HepG2 (cell line): Measurements from ENCODE around the gene RCC1. TPM values are rescaled to one million over a fixed set of nuclear protein-coding genes. Genes with fewer than 3 reads are reported as not detected.
A peak's percentile ranks its signal among the peaks of the same experiment; 100 is the strongest.

ENCODE experiments used
- ATAC-seq: fragments of 200-7000 bp; cut with Tn5 transposase; 3 replicates; pipeline ENCODE4 v1.9.1; 2020; ENCODE audit warnings: mild to moderate bottlenecking, moderate library complexity
- BruUV-seq: library from RNA; stranded (reverse); fragments of 400-500 nt; replicated peaks from 2 replicates; lab custom pipeline; 2021; lab: Mats Ljungman, UMichigan
- CTCF ChIA-PET: fragments of 300-600 bp; formaldehyde crosslinking; extraction: SDS; loops from one replicate; lab custom pipeline; 2021; ENCODE audit warnings: low total read pairs, inconsistent platforms, low intra/inter-chr PET ratio; lab: Yijun Ruan, JAX
- POLR2A ChIA-PET: fragments of 350-600 bp; sonication (Branson Sonifier 250); formaldehyde crosslinking; loops from one replicate; lab custom pipeline; 2020; ENCODE audit warnings: antibody characterized with exemption, inconsistent platforms; lab: Yijun Ruan, JAX
- DNase-seq: peaks from one replicate; pipeline ENCODE4 v3.0.0-alpha.2; 2015; ENCODE audit warnings: low spot score
- FAIRE-seq: peaks from 3 replicates; lab custom pipeline; 2011; peaks lifted over from hg19 to GRCh38; lab: Jason Lieb, UNC
- H2AFZ ChIP-seq: one replicate; pipeline ENCODE4 v1.6.1; 2011; ENCODE audit warnings: low read length, inconsistent platforms
- H3K27ac ChIP-seq: fragments of 300-600 bp; 3 replicates; pipeline ENCODE4 v1.8.0; 2011; ENCODE audit warnings: mixed run types, mild to moderate bottlenecking, mixed read lengths, low read length, inconsistent platforms; ENCODE audit not compliant: insufficient read depth; ENCODE audit errors: extremely low read length
- H3K27me3 ChIP-seq, 2 experiments: fragments of 200-600 bp in 1 of 2; 2 replicates in 1 of 2; 3 replicates in 1 of 2; pipeline versions ENCODE4 v1.6.0 to v1.8.0; 2011; ENCODE audit warnings: low read length in 2 of 2, mild to moderate bottlenecking in 2 of 2, moderate library complexity in 2 of 2, inconsistent platforms in 1 of 2; ENCODE audit not compliant: insufficient read depth in 2 of 2, control insufficient read depth in 1 of 2
- H3K36me3 ChIP-seq, 2 experiments: fragments of 200-600 bp in 1 of 2; replicated peaks in 1 of 2; 2 replicates in 1 of 2; 3 replicates in 1 of 2; pipeline versions ENCODE4 v1.5.1 to v1.8.0; 2011; ENCODE audit warnings: low read length in 2 of 2, inconsistent platforms in 1 of 2; ENCODE audit not compliant: insufficient read depth in 2 of 2, control insufficient read depth in 1 of 2
- H3K4me1 ChIP-seq: 2 replicates; pipeline ENCODE4 v1.5.1; 2012; ENCODE audit warnings: low read length, inconsistent platforms; ENCODE audit not compliant: insufficient read depth
- H3K4me2 ChIP-seq: 2 replicates; pipeline ENCODE4 v1.6.0; 2011; ENCODE audit warnings: low read depth, low read length, inconsistent platforms
- H3K4me3 ChIP-seq, 3 experiments: fragments of 200-600 bp in 1 of 3; sonication (generic), shearing (Covaris generic) in 1 of 3; replicated peaks in 1 of 3; 2 replicates each; pipeline ENCODE4 v1.5.1; 2011 to 2016; ENCODE audit warnings: low read length in 3 of 3, inconsistent platforms in 2 of 3, low read depth in 2 of 3, mild to moderate bottlenecking in 2 of 3, control low read depth in 1 of 3, mixed read lengths in 1 of 3; ENCODE audit not compliant: insufficient read depth in 1 of 3
- H3K79me2 ChIP-seq: one replicate; pipeline ENCODE4 v1.6.1; 2011; ENCODE audit warnings: low read length, inconsistent platforms; ENCODE audit not compliant: insufficient read depth
- H3K9ac ChIP-seq: 2 replicates; pipeline ENCODE4 v1.6.0; 2011; ENCODE audit warnings: mild to moderate bottlenecking, low read depth, low read length, inconsistent platforms; ENCODE audit not compliant: insufficient read depth
- H3K9me3 ChIP-seq: 2 replicates; pipeline ENCODE4 v1.5.1; 2012; ENCODE audit warnings: mild to moderate bottlenecking, low read length
- H4K20me1 ChIP-seq: 2 replicates; pipeline ENCODE4 v1.6.0; 2011; ENCODE audit warnings: inconsistent platforms, mild to moderate bottlenecking, low read length, moderate library complexity; ENCODE audit not compliant: insufficient read depth
- AKNA ChIP-seq: sonication (generic); formaldehyde crosslinking; IDR thresholded peaks from 2 replicates; pipeline ENCODE4 v1.4.0; 2020; ENCODE audit warnings: missing genetic modification reagents, borderline replicate concordance
- ATF7-NPFF ChIP-seq: sonication (generic); formaldehyde crosslinking; IDR thresholded peaks from 2 replicates; pipeline ENCODE4 v1.8.1; 2023; ENCODE audit warnings: mild to moderate bottlenecking, low read depth, missing genetic modification reagents, moderate library complexity
- BHLHE40 ChIP-seq: IDR thresholded peaks from 2 replicates; pipeline ENCODE4 v1.6.1; 2011; ENCODE audit warnings: low read length, improper control_type of control experiment
- BRD4 ChIP-seq: sonication (generic); formaldehyde crosslinking; IDR thresholded peaks from 2 replicates; pipeline ENCODE4 v1.4.0; 2020; ENCODE audit warnings: missing genetic modification reagents
- CC2D1A ChIP-seq: sonication (generic); formaldehyde crosslinking; IDR thresholded peaks from 2 replicates; pipeline ENCODE4 v1.8.1; 2023; ENCODE audit warnings: mild to moderate bottlenecking, missing genetic modification reagents
- MTA1 ChIP-seq: sonication (generic); formaldehyde crosslinking; IDR thresholded peaks from 2 replicates; pipeline ENCODE4 v1.4.0; 2020; ENCODE audit warnings: missing genetic modification reagents, mild to moderate bottlenecking, borderline replicate concordance
- NCOA1 ChIP-seq: sonication (generic); formaldehyde crosslinking; IDR thresholded peaks from 2 replicates; pipeline ENCODE4 v1.9.0; 2021; ENCODE audit warnings: missing genetic modification reagents
- PHB2 ChIP-seq: fragments of 450-650 bp; IDR thresholded peaks from 2 replicates; pipeline ENCODE4 v1.6.1; 2018; ENCODE audit not compliant: partially characterized antibody
- RAD51 ChIP-seq: fragments of 450-650 bp; IDR thresholded peaks from 2 replicates; pipeline ENCODE4 v1.6.1; 2016; ENCODE audit warnings: borderline replicate concordance
- SP4 ChIP-seq: sonication (generic); formaldehyde crosslinking; IDR thresholded peaks from 2 replicates; pipeline ENCODE4 v1.8.1; 2023; ENCODE audit warnings: mild to moderate bottlenecking, missing genetic modification reagents
- U2AF2 ChIP-seq: fragments of 200-400 bp; formaldehyde crosslinking; IDR thresholded peaks from 2 replicates; pipeline ENCODE4 v1.6.1; 2017; ENCODE audit warnings: low read depth, mild to moderate bottlenecking, low read length
- ZNF746 ChIP-seq: sonication (generic); formaldehyde crosslinking; IDR thresholded peaks from 2 replicates; pipeline ENCODE4 v1.8.0; 2022; ENCODE audit warnings: mild to moderate bottlenecking, missing genetic modification reagents
- WGBS: methylation state at CpG from one replicate; pipeline ENCODE4 v1.1.6; 2017; ENCODE audit warnings: low lambda C conversion rate; 5-methylcytosine and 5-hydroxymethylcytosine counted together
- in situ Hi-C: cut with HindIII; loops from 2 replicates; pipeline ENCODE4 v1.10.0; 2017; ENCODE audit warnings: low pct_unique_long_range_greater_than_20kb; ENCODE audit not compliant: extremely low pct_ligation_motif_present
- intact Hi-C: fragments of 100-400 bp; cut with micrococcal nuclease; formaldehyde crosslinking; loops from one replicate; pipeline ENCODE4 v1.10.0; 2022; ENCODE audit not compliant: unreplicated experiment
- polyA plus RNA-seq, 8 experiments: library from polyadenylated mRNA; depleted of rRNA in 3 of 8; stranded (reverse) in 7 of 8; unstranded in 1 of 8; fragments of >200 nt; fragmentation: Illumina TruSeq in 4 of 8; extraction: Trizol in 4 of 8; gene quantifications; 2 replicates each; pipeline versions ENCODE4 v1.2.1 to v1.2.3, GENCODE V29; 2011 to 2016; ENCODE audit warnings: low read depth in 4 of 8, missing spikeins in 1 of 8, mixed read lengths in 1 of 8; ENCODE audit not compliant: insufficient read depth in 1 of 8
- total RNA-seq, 5 experiments: library from RNA; depleted of rRNA; stranded (reverse); fragments of >200 nt; fragmentation: Illumina TruSeq; extraction: Trizol; gene quantifications; 2 replicates each; pipeline ENCODE4 v1.2.3, GENCODE V29; 2016; ENCODE audit warnings: low read depth in 1 of 5
- TF ChIP-seq, protein P1 (sequence below): sonication (generic); formaldehyde crosslinking; IDR thresholded peaks from 2 replicates; pipeline ENCODE4 v1.5.1; 2020; ENCODE audit warnings: mild to moderate bottlenecking, moderate library complexity, missing genetic modification reagents
- TF ChIP-seq, protein P2 (sequence below): sonication (generic); formaldehyde crosslinking; IDR thresholded peaks from 2 replicates; pipeline ENCODE4 v1.4.0; 2020; ENCODE audit warnings: missing genetic modification reagents
- TF ChIP-seq, protein P3 (sequence below): sonication (generic); formaldehyde crosslinking; IDR thresholded peaks from 2 replicates; pipeline ENCODE4 v1.8.1; 2023; ENCODE audit warnings: mild to moderate bottlenecking, inconsistent platforms, moderate library complexity, missing genetic modification reagents, borderline replicate concordance

Gene RCC1
- total and polyA plus RNA-seq, 2 of the 13 experiments (the other 11 are each of a cell fraction or from before 2014, with no cell fraction given): 47.2 to 80.8 TPM

DNA sequence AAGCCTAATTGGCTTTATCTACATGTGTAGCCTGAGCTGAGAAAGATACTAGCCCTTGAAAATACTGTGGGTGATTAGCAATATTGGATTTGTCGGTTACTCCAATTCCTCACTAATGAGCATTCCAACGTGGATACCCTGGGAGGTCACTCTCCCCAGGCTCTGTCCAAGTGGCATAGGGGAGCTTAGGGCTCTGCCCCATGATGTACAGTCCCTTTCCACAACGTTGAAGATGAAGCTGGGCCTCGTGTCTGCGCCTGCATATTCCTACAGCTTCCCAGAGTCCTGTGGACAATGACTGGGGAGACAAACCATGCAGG, 2.6 kb downstream of the RCC1 start (continued):
- TF ChIP-seq BHLHE40 (no peak), NCOA1 (CRISPR knock-in tag) (no peak), SP4 (CRISPR knock-in tag) (no peak), ZNF746 (no peak), AKNA (CRISPR knock-in tag) (no peak)

DNA sequence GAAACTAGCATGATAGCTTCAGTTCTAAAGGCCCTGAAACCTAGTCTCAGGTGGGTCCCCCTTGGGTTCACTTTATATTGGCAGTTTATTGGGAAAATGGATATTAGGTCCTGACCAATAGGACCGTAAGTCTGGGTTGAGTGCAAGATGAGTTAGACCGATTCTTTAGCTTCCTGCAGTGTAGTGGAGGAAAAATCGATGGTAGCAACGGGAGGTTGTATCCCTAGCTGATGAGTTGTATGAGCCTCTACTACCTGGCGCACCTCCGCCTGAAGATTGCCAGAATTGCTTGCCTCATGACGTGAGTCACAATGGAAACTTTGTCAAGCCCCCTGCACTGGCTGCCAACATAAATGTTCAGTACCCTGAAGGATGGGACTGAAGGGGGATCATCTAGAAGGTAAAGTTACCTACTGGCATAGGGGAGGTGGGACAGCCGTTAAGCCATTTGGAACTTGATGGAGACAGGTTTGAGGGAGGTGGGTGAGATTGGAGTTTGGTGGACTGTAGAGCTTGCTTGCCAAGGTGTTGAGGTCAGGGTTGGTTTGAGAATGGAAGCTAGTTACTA, 3.9 kb downstream of the RCC1 start:
- in situ Hi-C loops: no loop called here
- Histone ChIP-seq H3K4me2 (peak overlapping the region; percentile 88), H3K36me3 (peaks cover 11 to 52% of the 10 kb centered on the region in 2 experiments), H3K4me1 (peaks cover 50% of the 10 kb centered on the region), H3K27ac (peak overlapping the region; percentile 86), H3K9ac (peak overlapping the region; percentile 99), H3K4me3 (peak overlapping the region; percentile 31 to 97 (median 95); a peak in 5 of 6 replicates), H3K9me3 (no peaks in the 10 kb centered on the region), H2AFZ (no peak overlapping the region), H3K79me2 (peaks cover 49% of the 10 kb centered on the region), H4K20me1 (peaks cover 51% of the 10 kb centered on the region), H3K27me3 (no peaks in the 10 kb centered on the region; a peak in 1 of 5 replicates)
- 80% methylated on average over 8 of the region's 8 CpGs for WGBS
- ATAC-seq (no peak), DNase-seq (no peak), FAIRE-seq (peak; percentile 4)
- ChIA-PET POLR2A (interaction anchor here (0.5 to 5.8 kb wide), 10 partner anchors 9 to 181 kb away, joined by 3 to 62 read pairs (median 4); partner anchors contain the start of genes MED18, TAF12 and TRNAU1AP), CTCF (no interaction called here)
- no TSS peak for BruUV-seq
- intact Hi-C loops: loop anchor here (10.0 kb wide), 1 partner anchor 365 kb away; no protein-coding TSS in a partner anchor
- TF ChIP-seq, protein P1, sequence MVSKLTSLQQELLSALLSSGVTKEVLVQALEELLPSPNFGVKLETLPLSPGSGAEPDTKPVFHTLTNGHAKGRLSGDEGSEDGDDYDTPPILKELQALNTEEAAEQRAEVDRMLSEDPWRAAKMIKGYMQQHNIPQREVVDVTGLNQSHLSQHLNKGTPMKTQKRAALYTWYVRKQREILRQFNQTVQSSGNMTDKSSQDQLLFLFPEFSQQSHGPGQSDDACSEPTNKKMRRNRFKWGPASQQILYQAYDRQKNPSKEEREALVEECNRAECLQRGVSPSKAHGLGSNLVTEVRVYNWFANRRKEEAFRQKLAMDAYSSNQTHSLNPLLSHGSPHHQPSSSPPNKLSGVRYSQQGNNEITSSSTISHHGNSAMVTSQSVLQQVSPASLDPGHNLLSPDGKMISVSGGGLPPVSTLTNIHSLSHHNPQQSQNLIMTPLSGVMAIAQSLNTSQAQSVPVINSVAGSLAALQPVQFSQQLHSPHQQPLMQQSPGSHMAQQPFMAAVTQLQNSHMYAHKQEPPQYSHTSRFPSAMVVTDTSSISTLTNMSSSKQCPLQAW (CRISPR knock-in tag): 0 out of 2 replicates have a peak, but pooled peaks have one; percentile 33
- no peak for TF ChIP-seq U2AF2
- no peak for TF ChIP-seq PHB2
- TF ChIP-seq, protein P2, sequence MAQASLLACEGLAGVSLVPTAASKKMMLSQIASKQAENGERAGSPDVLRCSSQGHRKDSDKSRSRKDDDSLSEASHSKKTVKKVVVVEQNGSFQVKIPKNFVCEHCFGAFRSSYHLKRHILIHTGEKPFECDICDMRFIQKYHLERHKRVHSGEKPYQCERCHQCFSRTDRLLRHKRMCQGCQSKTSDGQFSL (CRISPR knock-in tag): peak; percentile 58; the same call in 1 of the 2 replicates
- TF ChIP-seq MTA1 (CRISPR knock-in tag): no peak
- TF ChIP-seq RAD51: no peak
- TF ChIP-seq CC2D1A (CRISPR knock-in tag): 0 out of 2 replicates have a peak, but pooled peaks have one; percentile 5
- peak; percentile 29; the same call in 1 of the 2 replicates for TF ChIP-seq ATF7-NPFF (CRISPR knock-in tag)
- TF ChIP-seq BRD4 (CRISPR knock-in tag): 0 out of 2 replicates have a peak, but pooled peaks have one; percentile 21
- TF ChIP-seq, protein P3, sequence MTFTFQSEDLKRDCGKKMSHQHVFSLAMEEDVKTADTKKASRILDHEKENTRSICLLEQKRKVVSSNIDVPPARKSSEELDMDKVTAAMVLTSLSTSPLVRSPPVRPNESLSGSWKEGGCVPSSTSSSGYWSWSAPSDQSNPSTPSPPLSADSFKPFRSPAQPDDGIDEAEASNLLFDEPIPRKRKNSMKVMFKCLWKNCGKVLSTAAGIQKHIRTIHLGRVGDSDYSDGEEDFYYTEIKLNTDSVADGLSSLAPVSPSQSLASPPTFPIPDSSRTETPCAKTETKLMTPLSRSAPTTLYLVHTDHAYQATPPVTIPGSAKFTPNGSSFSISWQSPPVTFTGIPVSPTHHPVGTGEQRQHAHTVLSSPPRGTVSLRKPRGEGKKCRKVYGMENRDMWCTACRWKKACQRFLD: no peak; the same call in 1 of the 2 replicates
